Osteocyte (in vitro differentiated cells): ENCODE data around the gene EPN1. TPM values are rescaled to one million over a fixed set of nuclear protein-coding genes. Genes with fewer than 3 reads are reported as not detected.

Experiments
- DNase-seq: peaks from one replicate; pipeline ENCODE4 v3.0.0; 2021; ENCODE audit warnings: mixed read lengths; ENCODE audit not compliant: unreplicated experiment; ENCODE audit errors: extremely low spot score
- H3K27ac Mint-ChIP-seq: one replicate; pipeline ENCODE4 v1.8.0; 2021; ENCODE audit warnings: mild to moderate bottlenecking, mixed read lengths; ENCODE audit not compliant: unreplicated experiment
- H3K27me3 Mint-ChIP-seq: one replicate; pipeline ENCODE4 v1.8.0; 2021; ENCODE audit warnings: mixed read lengths; ENCODE audit not compliant: unreplicated experiment
- H3K36me3 Mint-ChIP-seq: one replicate; pipeline ENCODE4 v1.8.0; 2021; ENCODE audit warnings: mixed read lengths; ENCODE audit not compliant: unreplicated experiment
- H3K4me1 Mint-ChIP-seq: one replicate; pipeline ENCODE4 v1.8.0; 2021; ENCODE audit warnings: mixed read lengths; ENCODE audit not compliant: unreplicated experiment
- H3K4me3 Mint-ChIP-seq: one replicate; pipeline ENCODE4 v1.8.0; 2021; ENCODE audit warnings: mild to moderate bottlenecking, moderate library complexity, mixed read lengths; ENCODE audit not compliant: unreplicated experiment
- H3K9me3 Mint-ChIP-seq: one replicate; pipeline ENCODE4 v1.8.0; 2021; ENCODE audit warnings: mixed read lengths; ENCODE audit not compliant: unreplicated experiment
- total RNA-seq: library from RNA; stranded (reverse); gene quantifications from 2 replicates; pipeline ENCODE4 v1.2.1, GENCODE V29; 2021
- TF ChIP-seq, protein P1 (sequence below): fragments of 200-600 bp; sonication (generic); IDR thresholded peaks from 2 replicates; pipeline ENCODE4 v1.5.0; 2021; ENCODE audit warnings: antibody characterized with exemption, mild to moderate bottlenecking, moderate library complexity

The EPN1 gene
- total RNA-seq, 1 donor from 2014 or later, result 142 TPM

DNA sequence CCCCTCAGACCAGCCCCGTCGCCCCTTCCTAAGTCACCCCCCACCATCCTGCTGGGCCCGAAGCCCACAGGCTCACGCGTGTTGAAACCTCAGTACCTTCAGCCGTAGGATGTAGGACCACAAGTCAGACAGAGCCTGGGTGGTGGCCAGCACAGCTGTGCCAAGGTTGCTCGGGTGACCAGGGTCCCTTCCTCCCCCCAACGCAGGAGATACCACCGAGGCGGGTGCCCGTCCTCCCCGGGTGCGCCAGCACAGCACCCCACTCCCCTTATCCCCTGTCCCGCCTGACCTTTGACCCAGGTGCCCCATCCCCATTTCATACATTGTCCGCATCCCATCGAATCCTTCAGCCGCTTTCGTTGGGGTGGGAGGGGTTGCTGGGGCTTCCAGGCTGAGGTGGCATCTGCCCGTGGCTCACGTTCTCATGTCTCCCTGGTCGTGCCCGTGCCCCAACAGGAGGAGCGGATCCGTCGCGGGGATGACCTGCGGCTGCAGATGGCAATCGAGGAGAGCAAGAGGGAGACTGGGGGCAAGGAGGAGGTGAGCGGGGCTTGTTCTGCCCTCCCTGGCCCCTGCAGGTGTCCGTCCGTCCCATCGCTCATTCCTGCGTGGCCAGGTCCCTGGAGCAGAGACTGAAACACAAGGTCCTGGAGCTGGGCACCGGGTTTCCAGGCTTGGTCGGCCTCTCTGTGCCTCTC lies 14.5 kb downstream of the EPN1 start:
- peaks cover 18% of the 10 kb centered on the region for H3K36me3 Mint-ChIP-seq
- H3K27ac Mint-ChIP-seq, result no peak overlapping the region
- DNase-seq, result no peak
- H3K4me3 Mint-ChIP-seq, result no peak overlapping the region
- H3K27me3 Mint-ChIP-seq, result no peaks in the 10 kb centered on the region
- peaks cover 2% of the 10 kb centered on the region for H3K4me1 Mint-ChIP-seq
- TF ChIP-seq, protein P1, sequence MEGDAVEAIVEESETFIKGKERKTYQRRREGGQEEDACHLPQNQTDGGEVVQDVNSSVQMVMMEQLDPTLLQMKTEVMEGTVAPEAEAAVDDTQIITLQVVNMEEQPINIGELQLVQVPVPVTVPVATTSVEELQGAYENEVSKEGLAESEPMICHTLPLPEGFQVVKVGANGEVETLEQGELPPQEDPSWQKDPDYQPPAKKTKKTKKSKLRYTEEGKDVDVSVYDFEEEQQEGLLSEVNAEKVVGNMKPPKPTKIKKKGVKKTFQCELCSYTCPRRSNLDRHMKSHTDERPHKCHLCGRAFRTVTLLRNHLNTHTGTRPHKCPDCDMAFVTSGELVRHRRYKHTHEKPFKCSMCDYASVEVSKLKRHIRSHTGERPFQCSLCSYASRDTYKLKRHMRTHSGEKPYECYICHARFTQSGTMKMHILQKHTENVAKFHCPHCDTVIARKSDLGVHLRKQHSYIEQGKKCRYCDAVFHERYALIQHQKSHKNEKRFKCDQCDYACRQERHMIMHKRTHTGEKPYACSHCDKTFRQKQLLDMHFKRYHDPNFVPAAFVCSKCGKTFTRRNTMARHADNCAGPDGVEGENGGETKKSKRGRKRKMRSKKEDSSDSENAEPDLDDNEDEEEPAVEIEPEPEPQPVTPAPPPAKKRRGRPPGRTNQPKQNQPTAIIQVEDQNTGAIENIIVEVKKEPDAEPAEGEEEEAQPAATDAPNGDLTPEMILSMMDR, result no peak
- H3K9me3 Mint-ChIP-seq, result no peaks in the 10 kb centered on the region

DNA sequence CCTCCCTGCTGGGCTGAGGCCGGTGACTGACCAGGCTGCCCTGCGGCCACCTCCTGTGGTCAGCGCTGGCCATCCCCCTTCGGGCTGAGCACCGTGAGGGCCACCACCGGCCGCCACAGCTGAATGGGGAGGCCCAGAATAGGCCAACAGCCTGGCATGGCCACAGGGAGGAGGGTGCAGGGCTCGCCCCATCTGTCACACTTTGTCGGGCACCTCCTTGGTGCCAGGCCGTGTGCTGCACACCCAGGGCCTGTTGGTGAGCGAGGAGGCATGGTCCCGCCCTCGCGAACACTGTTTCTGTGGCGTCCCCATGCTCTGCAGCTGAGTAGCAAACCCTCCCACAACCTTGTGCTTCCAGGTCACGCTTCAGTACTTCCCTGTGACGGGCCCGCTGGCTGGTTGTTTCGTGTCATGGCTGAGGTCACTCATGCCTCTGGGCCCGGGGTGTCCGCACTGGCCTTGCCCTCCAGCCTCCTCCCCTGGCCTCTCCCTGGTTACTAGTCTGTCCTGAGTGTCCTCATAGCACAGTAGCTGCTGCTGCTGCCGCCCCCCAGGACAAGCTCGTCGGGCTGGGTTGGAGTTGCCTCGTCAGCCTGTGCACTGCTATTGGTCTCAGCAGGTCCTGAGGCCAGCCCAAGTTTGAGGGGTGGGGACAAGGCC lies 15.2 kb downstream of the EPN1 start:
- H3K4me3 Mint-ChIP-seq, result no peak overlapping the region
- no peaks in the 10 kb centered on the region for H3K9me3 Mint-ChIP-seq
- no peak for DNase-seq
- TF ChIP-seq, protein P1, result no peak
- H3K4me1 Mint-ChIP-seq, result peaks cover 2% of the 10 kb centered on the region
- H3K27me3 Mint-ChIP-seq, result no peaks in the 10 kb centered on the region
- peaks cover 20% of the 10 kb centered on the region for H3K36me3 Mint-ChIP-seq
- H3K27ac Mint-ChIP-seq, result no peak overlapping the region

DNA sequence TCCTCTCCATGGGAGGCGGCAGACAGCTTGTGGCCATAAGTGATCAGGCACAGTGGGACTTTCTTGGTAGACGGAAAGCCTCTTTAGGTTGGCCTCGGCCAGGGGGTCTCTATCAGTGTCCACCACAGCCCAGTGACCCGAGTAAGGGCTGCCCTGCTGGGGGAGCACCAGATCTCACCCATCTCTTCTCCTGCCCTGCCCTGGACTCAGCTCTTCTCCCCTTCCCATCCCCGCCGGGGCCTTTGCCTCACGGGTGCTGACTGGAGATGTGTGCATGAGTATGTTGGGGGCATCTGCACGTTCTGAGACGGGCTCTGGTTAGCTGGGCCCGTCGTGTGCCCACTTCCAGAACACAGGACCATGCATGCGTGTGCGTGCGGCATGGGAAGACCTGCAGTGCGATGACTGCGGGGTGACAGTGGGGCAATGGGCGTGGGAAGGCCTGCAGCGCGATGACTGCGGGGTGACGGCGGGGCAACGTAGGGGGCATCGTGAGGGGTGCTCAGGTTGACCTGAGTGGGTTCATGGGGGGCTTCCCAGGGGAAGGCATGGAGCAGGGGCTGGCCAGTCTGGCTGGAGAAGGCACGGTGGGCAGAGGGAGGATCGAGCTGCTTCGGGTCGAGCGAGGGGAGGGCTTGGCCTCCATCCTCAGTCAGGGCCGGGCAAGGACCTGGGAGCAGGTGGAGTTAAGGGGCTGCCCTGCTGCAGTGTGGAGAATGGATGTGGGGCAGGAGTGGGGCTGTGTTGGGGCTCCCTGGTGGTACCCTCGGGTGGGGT lies 15.9 kb downstream of the EPN1 start:
- TF ChIP-seq, protein P1, result no peak
- H3K36me3 Mint-ChIP-seq, result peaks cover 17% of the 10 kb centered on the region

DNA sequence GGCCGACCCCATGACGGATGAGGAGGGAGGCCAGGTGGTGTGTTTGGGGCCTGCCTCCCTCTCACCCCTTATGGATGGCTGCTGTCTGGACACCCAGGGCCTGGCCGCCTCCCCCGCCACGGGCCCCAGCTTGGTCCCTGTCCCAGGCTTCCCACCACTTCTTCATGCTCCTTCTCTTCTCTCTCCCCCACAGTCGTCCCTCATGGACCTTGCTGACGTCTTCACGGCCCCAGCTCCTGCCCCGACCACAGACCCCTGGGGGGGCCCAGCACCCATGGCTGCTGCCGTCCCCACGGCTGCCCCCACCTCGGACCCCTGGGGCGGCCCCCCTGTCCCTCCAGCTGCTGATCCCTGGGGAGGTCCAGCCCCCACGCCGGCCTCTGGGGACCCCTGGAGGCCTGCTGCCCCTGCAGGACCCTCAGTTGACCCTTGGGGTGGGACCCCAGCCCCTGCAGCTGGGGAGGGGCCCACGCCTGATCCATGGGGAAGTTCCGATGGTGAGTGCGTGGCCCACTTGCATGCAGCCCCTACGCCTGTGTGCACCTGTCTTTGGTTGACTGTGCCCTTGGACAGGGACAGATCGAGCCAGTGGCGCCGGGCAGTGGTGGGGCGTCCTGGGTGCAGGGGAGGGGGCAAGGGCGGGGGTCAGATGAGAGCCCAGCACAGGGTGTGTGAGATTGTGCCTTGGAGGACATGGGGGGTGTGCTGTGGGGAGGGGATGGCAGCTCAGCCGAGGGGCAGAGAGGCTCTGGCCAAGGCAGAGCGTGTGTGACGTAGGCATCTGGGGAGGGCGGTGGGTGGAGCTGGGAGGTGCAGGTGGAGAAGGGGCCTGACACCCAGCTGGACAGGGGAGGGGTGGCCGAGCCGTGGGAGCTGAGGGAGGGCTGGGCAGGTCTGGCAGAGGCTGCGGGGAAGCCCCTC lies 16.8 kb downstream of the EPN1 start:
- Mint-ChIP-seq H3K4me3 (no peak overlapping the region), H3K27ac (no peak overlapping the region), H3K4me1 (peaks cover 2% of the 10 kb centered on the region), H3K36me3 (peaks cover 15% of the 10 kb centered on the region), H3K9me3 (no peaks in the 10 kb centered on the region), H3K27me3 (no peaks in the 10 kb centered on the region)
- no peak for DNase-seq
- TF ChIP-seq, protein P1, result no peak

More for the DNA sequence above, 15.9 kb downstream of the EPN1 start:
- Mint-ChIP-seq H3K9me3 (no peaks in the 10 kb centered on the region), H3K27me3 (no peaks in the 10 kb centered on the region), H3K4me1 (peaks cover 2% of the 10 kb centered on the region), H3K4me3 (no peak overlapping the region), H3K27ac (no peak overlapping the region)
- DNase-seq, result no peak
